ENCODE measurements around the gene PIK3R2. TPM values are rescaled to one million over a fixed set of nuclear protein-coding genes. Genes with fewer than 3 reads are reported as not detected.

Gene PIK3R2
- total and polyA plus RNA-seq, 7 donors: 1.8 to 18.0 (median 7.9) TPM

- no peaks in the 10 kb centered on the region for H3K27me3 ChIP-seq
- peaks cover 0 to 23% (median 22%) of the 10 kb centered on the region in 4 donors for H3K4me1 ChIP-seq
- H3K4me3 ChIP-seq: peak overlapping the region; percentile 65 to 82 (median 67)
- 17 to 30% methylated on average over 14 of the region's 14 CpGs for WGBS, 2 donors
- no peaks in the 10 kb centered on the region for H3K36me3 ChIP-seq
- H3K9me3 ChIP-seq: no peaks in the 10 kb centered on the region
- peak overlapping the region; percentile 75 to 83 (median 80) for H3K27ac ChIP-seq
- intact Hi-C loops (cut with DNase I): loop anchor here (2.0 to 10.0 kb wide), 2 partner anchors 34 to 296 kb away; partner anchors contain the start of genes PIK3R2 and SSBP4
- TF ChIP-seq POLR2A (IDR thresholded peaks at IDR 0.05) (no peak), POLR2AphosphoS5 (IDR thresholded peaks at IDR 0.05) (no peak), CTCF (IDR thresholded peaks at IDR 0.05) (no peak), EP300 (IDR thresholded peaks at IDR 0.05) (no peak)
- DNase-seq: no peak
Observed at GRCh38 chr19:18118420-18119012, 34.4 kb upstream of the PIK3R2 start.

- Histone ChIP-seq H3K4me3 (peak overlapping the region in 1 of 4 donors; percentile 68), H3K27me3 (no peaks in the 10 kb centered on the region), H3K36me3 (peaks cover 0 to 4% (median 0%) of the 10 kb centered on the region in 4 donors), H3K27ac (peak overlapping the region; percentile 38 to 83 (median 78)), H3K9me3 (no peaks in the 10 kb centered on the region), H3K4me1 (peaks cover 0 to 23% (median 22%) of the 10 kb centered on the region in 4 donors)
- TF ChIP-seq EP300 (IDR thresholded peaks at IDR 0.05) (no peak), POLR2A (IDR thresholded peaks at IDR 0.05) (no peak), CTCF (IDR thresholded peaks at IDR 0.05) (no peak), POLR2AphosphoS5 (IDR thresholded peaks at IDR 0.05) (no peak)
- 33% methylated on average over 13 of the region's 13 CpGs for WGBS, 2 donors
- no peak for DNase-seq
- intact Hi-C loops (cut with DNase I): loop anchor here (2.0 to 10.0 kb wide), 2 partner anchors 34 to 296 kb away; partner anchors contain the start of genes PIK3R2 and SSBP4
Observed at GRCh38 chr19:18119013-18119716, 33.8 kb upstream of the PIK3R2 start.

- DNase-seq: no peak
- TF ChIP-seq CTCF (IDR thresholded peaks at IDR 0.05) (no peak), POLR2AphosphoS5 (IDR thresholded peaks at IDR 0.05) (no peak), POLR2A (IDR thresholded peaks at IDR 0.05) (no peak), EP300 (IDR thresholded peaks at IDR 0.05) (no peak)
- Histone ChIP-seq H3K9me3 (no peaks in the 10 kb centered on the region), H3K27me3 (no peaks in the 10 kb centered on the region), H3K27ac (no peak overlapping the region), H3K4me1 (peaks cover 0 to 23% (median 22%) of the 10 kb centered on the region in 4 donors), H3K4me3 (no peak overlapping the region), H3K36me3 (peaks cover 0 to 6% (median 0%) of the 10 kb centered on the region in 4 donors)
- WGBS, 2 donors: 71 to 85% methylated on average over 14 of the region's 14 CpGs
- intact Hi-C loops (cut with DNase I): loop anchor here (2.0 to 10.0 kb wide), 2 partner anchors 33 to 295 kb away; partner anchors contain the start of genes PIK3R2 and SSBP4
Observed at GRCh38 chr19:18119717-18120105, 33.3 kb upstream of the PIK3R2 start.

GRCh38 chr19:18120127-18120526, 32.8 kb upstream of the PIK3R2 start:
- Histone ChIP-seq H3K27me3 (no peaks in the 10 kb centered on the region), H3K27ac (no peak overlapping the region), H3K9me3 (no peaks in the 10 kb centered on the region), H3K36me3 (peaks cover 0 to 6% (median 0%) of the 10 kb centered on the region in 4 donors), H3K4me1 (peaks cover 0 to 23% (median 22%) of the 10 kb centered on the region in 4 donors), H3K4me3 (no peak overlapping the region)
- TF ChIP-seq EP300 (IDR thresholded peaks at IDR 0.05) (no peak), CTCF (IDR thresholded peaks at IDR 0.05) (no peak), POLR2AphosphoS5 (IDR thresholded peaks at IDR 0.05) (no peak), POLR2A (IDR thresholded peaks at IDR 0.05) (no peak)
- DNase-seq: no peak
- whole genome bisulfite sequencing, 2 donors: 67 to 68% methylated on average over 1 of the region's 1 CpG
- intact Hi-C loops (cut with DNase I): no loop called here

All from sigmoid colon (tissue), 7 donors.